ENCODE data around the gene TMEM168.
"Not testable (repeated sequence)": the region's sequence is repeated elsewhere in the genome, so short reads cannot be mapped to it uniquely, and the experiment has no call there.

Gene TMEM168

GRCh38 chr7:112779667-112780066, 10.5 kb downstream of the TMEM168 start:
- DNase-seq (ENCODE audit: low spot score): no peak

- DNase-seq (ENCODE audit: low spot score): no peak
Observed at GRCh38 chr7:112777406-112777805, 12.8 kb downstream of the TMEM168 start.

- no peak for DNase-seq (ENCODE audit: low spot score)
Observed at GRCh38 chr7:112771166-112771565, 19.0 kb downstream of the TMEM168 start.

GRCh38 chr7:112770051-112770450, 20.1 kb downstream of the TMEM168 start:
- DNase-seq (ENCODE audit: low spot score): no peak

- no peak for DNase-seq (ENCODE audit: low spot score)
Observed at GRCh38 chr7:112765105-112765504, 25.1 kb downstream of the TMEM168 start.

GRCh38 chr7:112763996-112764395, 26.2 kb downstream of the TMEM168 start:
- no peak for DNase-seq (ENCODE audit: low spot score)

- no peak for DNase-seq (ENCODE audit: low spot score)
Observed at GRCh38 chr7:112763298-112763697, 26.9 kb downstream of the TMEM168 start.

- DNase-seq (ENCODE audit: low spot score): no peak
Observed at GRCh38 chr7:112759905-112760304, 30.3 kb downstream of the TMEM168 start.

GRCh38 chr7:112757337-112757736, 32.9 kb downstream of the TMEM168 start:
- DNase-seq (ENCODE audit: low spot score): no peak

GRCh38 chr7:112753298-112753697, 36.9 kb downstream of the TMEM168 start:
- no peak for DNase-seq (ENCODE audit: low spot score)

- no peak for DNase-seq (ENCODE audit: low spot score)
Observed at GRCh38 chr7:112752576-112752975, 37.6 kb downstream of the TMEM168 start.

GRCh38 chr7:112749775-112750174, 40.4 kb downstream of the TMEM168 start:
- DNase-seq (ENCODE audit: low spot score): no peak

GRCh38 chr7:112748381-112748780, 41.8 kb downstream of the TMEM168 start:
- no peak for DNase-seq (ENCODE audit: low spot score)

GRCh38 chr7:112745635-112746034, 44.6 kb downstream of the TMEM168 start:
- no peak for DNase-seq (ENCODE audit: low spot score)

GRCh38 chr7:112744818-112745217, 45.4 kb downstream of the TMEM168 start:
- DNase-seq (ENCODE audit: low spot score): no peak

GRCh38 chr7:112743811-112744210, 46.4 kb downstream of the TMEM168 start:
- no peak for DNase-seq (ENCODE audit: low spot score)

- no peak for DNase-seq (ENCODE audit: low spot score)
Observed at GRCh38 chr7:112740667-112741066, 49.5 kb downstream of the TMEM168 start.

GRCh38 chr7:112739436-112740180, 50.6 kb downstream of the TMEM168 start:
- DNase-seq (ENCODE audit: low spot score): no peak

GRCh38 chr7:112735261-112735660, 54.9 kb downstream of the TMEM168 start:
- DNase-seq (ENCODE audit: low spot score): no peak

GRCh38 chr7:112731324-112731723, 58.9 kb downstream of the TMEM168 start:
- DNase-seq (ENCODE audit: low spot score): not testable (repeated sequence)

GRCh38 chr7:112726076-112726475, 64.1 kb downstream of the TMEM168 start:
- DNase-seq (ENCODE audit: low spot score): no peak

- no peak for DNase-seq (ENCODE audit: low spot score)
Observed at GRCh38 chr7:112723416-112723815, 66.8 kb downstream of the TMEM168 start.

- DNase-seq (ENCODE audit: low spot score): no peak
Observed at GRCh38 chr7:112721366-112721765, 68.8 kb downstream of the TMEM168 start.

- DNase-seq (ENCODE audit: low spot score): no peak
Observed at GRCh38 chr7:112715525-112715924, 74.7 kb downstream of the TMEM168 start.

Data from LoVo (cell line).